ENCODE data around the gene NCKAP1. TPM values are rescaled to one million over a fixed set of nuclear protein-coding genes. Genes with fewer than 3 reads are reported as not detected.

Gene NCKAP1
- total and polyA plus RNA-seq, 4 donors: 16.1 to 64.2 (median 24.4) TPM

GRCh38 chr2:182866461-182867406 lies 171.5 kb downstream of the NCKAP1 start, which contains the start of gene FRZB:
FRZB (minus strand) TSS chr2:182866637; CDS start chr2:182866552, 85 bp downstream.
- Histone ChIP-seq H3K27ac (ENCODE audit: low read depth in 1 of 2, low read length in 2 of 2) (no peak within 1 kb of the TSS), H3K4me3 (ENCODE audit: low read depth in 1 of 3, low read length in 3 of 3) (peak within 1 kb of the TSS; percentile 28 to 46 (median 44))
- TF ChIP-seq RAD21 (IDR thresholded peaks at IDR 0.05) (peak; percentile 6 to 26), SP1 (IDR thresholded peaks at IDR 0.05) (no peak)

GRCh38 chr2:182866095-182866460 lies 172.2 kb downstream of the NCKAP1 start:
- H3K27ac ChIP-seq (ENCODE audit: low read depth in 1 of 2, low read length in 2 of 2): no peak overlapping the region

More at GRCh38 chr2:182866461-182867406, 171.5 kb downstream of the NCKAP1 start, which contains the start of gene FRZB:
- Histone ChIP-seq H3K27me3 (ENCODE audit: control insufficient read depth in 4 of 4, insufficient read depth in 4 of 4, low read length in 3 of 4) (no peaks in the 10 kb centered on the region), H3K4me1 (ENCODE audit: control insufficient read depth in 4 of 4, insufficient read depth in 4 of 4, low read length in 3 of 4) (peaks cover 6 to 17% (median 13%) of the 10 kb centered on the region in 4 donors), H3K9me3 (ENCODE audit: control insufficient read depth in 4 of 4, low read length in 3 of 4) (no peaks in the 10 kb centered on the region), H3K9ac (ENCODE audit: low read depth in 1 of 2, low read length in 2 of 2) (peak within 1 kb of the TSS in 1 of 2 donors; percentile 24), H3K36me3 (ENCODE audit: control insufficient read depth in 4 of 4, insufficient read depth in 3 of 4, low read depth in 1 of 4, low read length in 3 of 4) (no peaks in the 10 kb centered on the region)
- 5% methylated on average over 57 of the region's 57 CpGs for WGBS
- DNase-seq (ENCODE audit: low spot score): peak; percentile 36

More at GRCh38 chr2:182866095-182866460, 172.2 kb downstream of the NCKAP1 start:
- Histone ChIP-seq H3K36me3 (ENCODE audit: control insufficient read depth in 4 of 4, insufficient read depth in 3 of 4, low read depth in 1 of 4, low read length in 3 of 4) (no peaks in the 10 kb centered on the region), H3K4me1 (ENCODE audit: control insufficient read depth in 4 of 4, insufficient read depth in 4 of 4, low read length in 3 of 4) (peaks cover 6 to 17% (median 13%) of the 10 kb centered on the region in 4 donors), H3K9me3 (ENCODE audit: control insufficient read depth in 4 of 4, low read length in 3 of 4) (no peaks in the 10 kb centered on the region), H3K27me3 (ENCODE audit: control insufficient read depth in 4 of 4, insufficient read depth in 4 of 4, low read length in 3 of 4) (no peaks in the 10 kb centered on the region), H3K9ac (ENCODE audit: low read depth in 1 of 2, low read length in 2 of 2) (no peak overlapping the region), H3K4me3 (ENCODE audit: low read depth in 1 of 3, low read length in 3 of 3) (peak overlapping the region in 2 of 3 donors; percentile 26 to 44)
- DNase-seq (ENCODE audit: low spot score): no peak
- TF ChIP-seq, protein P1, sequence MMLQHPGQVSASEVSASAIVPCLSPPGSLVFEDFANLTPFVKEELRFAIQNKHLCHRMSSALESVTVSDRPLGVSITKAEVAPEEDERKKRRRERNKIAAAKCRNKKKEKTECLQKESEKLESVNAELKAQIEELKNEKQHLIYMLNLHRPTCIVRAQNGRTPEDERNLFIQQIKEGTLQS (IDR thresholded peaks at IDR 0.05): no peak
- TF ChIP-seq RXRA (IDR thresholded peaks at IDR 0.05) (no peak), HNF4A (conservative IDR thresholded peaks at IDR 0.05) (no peak), GABPA (IDR thresholded peaks at IDR 0.05 in 1 of 2, conservative IDR thresholded peaks at IDR 0.05 in 1 of 2) (no peak), ZBTB33 (IDR thresholded peaks at IDR 0.05) (no peak), FOXA2 (IDR thresholded peaks at IDR 0.05) (no peak), YY1 (IDR thresholded peaks at IDR 0.05) (no peak), HNF4G (IDR thresholded peaks at IDR 0.05) (no peak), FOXA1 (IDR thresholded peaks at IDR 0.05) (no peak), TAF1 (conservative IDR thresholded peaks at IDR 0.05) (no peak), CTCF (IDR thresholded peaks at IDR 0.05; ENCODE audit: low read depth, low read length, missing input control) (no peak), RAD21 (IDR thresholded peaks at IDR 0.05) (no peak), MAX (IDR thresholded peaks at IDR 0.05) (no peak)
- TF ChIP-seq, protein P2, sequence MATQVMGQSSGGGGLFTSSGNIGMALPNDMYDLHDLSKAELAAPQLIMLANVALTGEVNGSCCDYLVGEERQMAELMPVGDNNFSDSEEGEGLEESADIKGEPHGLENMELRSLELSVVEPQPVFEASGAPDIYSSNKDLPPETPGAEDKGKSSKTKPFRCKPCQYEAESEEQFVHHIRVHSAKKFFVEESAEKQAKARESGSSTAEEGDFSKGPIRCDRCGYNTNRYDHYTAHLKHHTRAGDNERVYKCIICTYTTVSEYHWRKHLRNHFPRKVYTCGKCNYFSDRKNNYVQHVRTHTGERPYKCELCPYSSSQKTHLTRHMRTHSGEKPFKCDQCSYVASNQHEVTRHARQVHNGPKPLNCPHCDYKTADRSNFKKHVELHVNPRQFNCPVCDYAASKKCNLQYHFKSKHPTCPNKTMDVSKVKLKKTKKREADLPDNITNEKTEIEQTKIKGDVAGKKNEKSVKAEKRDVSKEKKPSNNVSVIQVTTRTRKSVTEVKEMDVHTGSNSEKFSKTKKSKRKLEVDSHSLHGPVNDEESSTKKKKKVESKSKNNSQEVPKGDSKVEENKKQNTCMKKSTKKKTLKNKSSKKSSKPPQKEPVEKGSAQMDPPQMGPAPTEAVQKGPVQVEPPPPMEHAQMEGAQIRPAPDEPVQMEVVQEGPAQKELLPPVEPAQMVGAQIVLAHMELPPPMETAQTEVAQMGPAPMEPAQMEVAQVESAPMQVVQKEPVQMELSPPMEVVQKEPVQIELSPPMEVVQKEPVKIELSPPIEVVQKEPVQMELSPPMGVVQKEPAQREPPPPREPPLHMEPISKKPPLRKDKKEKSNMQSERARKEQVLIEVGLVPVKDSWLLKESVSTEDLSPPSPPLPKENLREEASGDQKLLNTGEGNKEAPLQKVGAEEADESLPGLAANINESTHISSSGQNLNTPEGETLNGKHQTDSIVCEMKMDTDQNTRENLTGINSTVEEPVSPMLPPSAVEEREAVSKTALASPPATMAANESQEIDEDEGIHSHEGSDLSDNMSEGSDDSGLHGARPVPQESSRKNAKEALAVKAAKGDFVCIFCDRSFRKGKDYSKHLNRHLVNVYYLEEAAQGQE (IDR thresholded peaks at IDR 0.05): no peak
- WGBS: 33% methylated on average over 19 of the region's 19 CpGs

All from liver (tissue), 9 donors.